Pericardium fibroblast (primary cell): Measurements from ENCODE around the gene MDH1. TPM values are rescaled to one million over a fixed set of nuclear protein-coding genes. Genes with fewer than 3 reads are reported as not detected.

Experiments used
- total RNA-seq: library from RNA; depleted of rRNA; stranded (reverse); fragments of >200 nt; gene quantifications from 2 replicates; pipeline ENCODE4 v1.2.3, GENCODE V29; 2015

Gene MDH1
- 102 and 118 TPM in 2 replicates for total RNA-seq

GRCh38 chr2:63588385-63589147, at the start of gene MDH1, which contains the start of gene WDPCP:
TSS of gene MDH1 (plus strand) at chr2:63588963. CDS start at chr2:63589044, 81 bp downstream.
TSS of gene WDPCP (minus strand) at chr2:63588477. CDS start at chr2:63588271, 206 bp downstream.

Other genes starting within 250 kb of the MDH1 start
- gene WDPCP, start 486 bp upstream of the MDH1 start, total RNA-seq = 4.2 and 4.3 TPM in 2 replicates